ENCODE measurements around the gene FLT4.

The FLT4 gene

DNA sequence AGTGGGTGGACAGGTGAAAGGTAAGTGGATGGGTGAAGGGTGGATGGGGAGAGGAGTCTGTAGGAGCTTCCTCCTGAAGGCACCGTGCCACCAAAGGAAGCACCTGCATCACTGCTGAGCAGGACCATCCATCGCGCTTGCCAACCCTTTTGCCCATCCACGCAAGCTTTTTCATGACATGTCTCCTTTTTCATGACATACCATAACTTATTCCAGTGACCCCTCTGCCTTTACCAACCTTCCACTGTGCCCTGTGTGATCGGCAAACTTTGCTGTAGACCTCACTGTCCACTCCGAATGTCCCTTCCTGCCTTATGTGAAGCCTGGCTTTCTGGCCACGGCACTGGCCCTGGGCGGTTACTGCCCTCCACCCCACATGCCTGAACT is 13.4 kb downstream of the FLT4 start:
- DNase-seq (ENCODE audit: low read depth) = no peak

DNA sequence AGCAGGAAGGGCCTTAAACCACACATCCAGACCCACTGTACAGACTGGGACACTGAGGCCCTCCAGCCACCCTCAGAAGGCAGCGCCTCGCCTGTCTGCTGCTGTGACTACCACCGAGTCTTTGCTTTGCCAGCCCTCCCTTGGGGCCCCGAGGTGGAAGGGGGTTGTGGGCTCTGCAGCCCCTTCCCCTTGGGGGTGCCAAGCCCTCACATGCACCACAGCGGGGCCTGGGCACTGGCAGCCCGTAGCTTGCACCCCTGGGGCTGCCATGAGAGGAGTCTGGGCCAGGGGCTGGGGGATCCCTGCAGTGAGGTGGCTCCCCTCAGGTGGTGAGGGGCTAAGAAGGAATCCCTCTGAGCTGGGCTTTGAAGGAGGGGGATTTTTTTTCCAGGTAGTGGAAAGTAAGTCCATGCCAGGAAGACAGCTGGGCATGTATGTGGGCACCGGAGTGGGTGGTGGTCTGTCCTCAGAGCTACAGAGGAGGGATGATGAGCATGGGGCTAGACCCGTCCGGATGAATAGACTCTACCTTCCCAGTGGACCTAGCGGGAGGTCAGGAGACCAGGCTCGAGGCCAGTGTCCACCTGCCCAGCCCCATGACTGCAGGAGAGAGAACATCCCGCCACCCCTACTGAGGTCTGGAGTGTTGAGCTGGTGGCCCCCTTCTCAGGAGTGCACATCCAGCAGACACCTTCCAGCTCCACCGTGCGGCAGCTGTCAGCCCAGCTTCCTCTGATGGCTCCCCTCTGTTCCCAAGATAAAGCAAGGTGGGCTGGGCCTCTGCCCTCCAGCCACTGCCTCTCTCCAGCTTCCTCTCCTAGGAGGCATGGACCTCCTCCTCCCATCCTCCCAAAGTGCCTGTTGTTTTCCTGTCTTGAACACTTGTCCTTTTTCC is 15.9 kb downstream of the FLT4 start:
- no peak for DNase-seq (ENCODE audit: low read depth)
- TF ChIP-seq, protein P1, sequence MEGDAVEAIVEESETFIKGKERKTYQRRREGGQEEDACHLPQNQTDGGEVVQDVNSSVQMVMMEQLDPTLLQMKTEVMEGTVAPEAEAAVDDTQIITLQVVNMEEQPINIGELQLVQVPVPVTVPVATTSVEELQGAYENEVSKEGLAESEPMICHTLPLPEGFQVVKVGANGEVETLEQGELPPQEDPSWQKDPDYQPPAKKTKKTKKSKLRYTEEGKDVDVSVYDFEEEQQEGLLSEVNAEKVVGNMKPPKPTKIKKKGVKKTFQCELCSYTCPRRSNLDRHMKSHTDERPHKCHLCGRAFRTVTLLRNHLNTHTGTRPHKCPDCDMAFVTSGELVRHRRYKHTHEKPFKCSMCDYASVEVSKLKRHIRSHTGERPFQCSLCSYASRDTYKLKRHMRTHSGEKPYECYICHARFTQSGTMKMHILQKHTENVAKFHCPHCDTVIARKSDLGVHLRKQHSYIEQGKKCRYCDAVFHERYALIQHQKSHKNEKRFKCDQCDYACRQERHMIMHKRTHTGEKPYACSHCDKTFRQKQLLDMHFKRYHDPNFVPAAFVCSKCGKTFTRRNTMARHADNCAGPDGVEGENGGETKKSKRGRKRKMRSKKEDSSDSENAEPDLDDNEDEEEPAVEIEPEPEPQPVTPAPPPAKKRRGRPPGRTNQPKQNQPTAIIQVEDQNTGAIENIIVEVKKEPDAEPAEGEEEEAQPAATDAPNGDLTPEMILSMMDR (IDR thresholded peaks at IDR 0.05; ENCODE audit: insufficient read depth, low read depth, low read length, missing control alignments) = no peak
- H3K4me3 ChIP-seq (ENCODE audit: low read length) = no peak overlapping the region

More for the DNA sequence above, 13.4 kb downstream of the FLT4 start:
- TF ChIP-seq, protein P1 (IDR thresholded peaks at IDR 0.05; ENCODE audit: insufficient read depth, low read depth, low read length, missing control alignments) = no peak
- no peak overlapping the region for H3K4me3 ChIP-seq (ENCODE audit: low read length)

DNA sequence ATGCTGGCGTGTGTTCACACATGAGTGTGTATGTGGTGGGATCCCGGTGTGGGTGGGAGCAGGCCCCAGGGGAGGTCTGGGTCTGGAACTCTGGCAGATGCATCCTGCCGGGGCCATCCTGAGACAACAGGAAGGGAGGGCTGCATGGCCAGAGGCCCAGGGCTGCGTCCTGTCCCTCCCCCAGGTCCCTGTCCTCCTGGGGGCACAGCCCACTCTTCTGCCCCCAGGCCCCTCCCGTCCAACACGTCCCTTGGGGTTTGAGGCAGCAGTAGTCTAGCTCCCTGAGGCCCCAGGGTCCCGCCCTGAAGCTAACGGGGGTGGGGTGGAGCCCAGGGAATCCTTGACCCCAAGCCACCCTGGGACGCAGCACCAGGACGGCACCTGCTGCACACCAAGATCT is 16.6 kb downstream of the FLT4 start:
- H3K4me3 ChIP-seq (ENCODE audit: low read length) = no peak overlapping the region
- DNase-seq (ENCODE audit: low read depth) = no peak
- TF ChIP-seq, protein P1 (IDR thresholded peaks at IDR 0.05; ENCODE audit: insufficient read depth, low read depth, low read length, missing control alignments) = no peak

DNA sequence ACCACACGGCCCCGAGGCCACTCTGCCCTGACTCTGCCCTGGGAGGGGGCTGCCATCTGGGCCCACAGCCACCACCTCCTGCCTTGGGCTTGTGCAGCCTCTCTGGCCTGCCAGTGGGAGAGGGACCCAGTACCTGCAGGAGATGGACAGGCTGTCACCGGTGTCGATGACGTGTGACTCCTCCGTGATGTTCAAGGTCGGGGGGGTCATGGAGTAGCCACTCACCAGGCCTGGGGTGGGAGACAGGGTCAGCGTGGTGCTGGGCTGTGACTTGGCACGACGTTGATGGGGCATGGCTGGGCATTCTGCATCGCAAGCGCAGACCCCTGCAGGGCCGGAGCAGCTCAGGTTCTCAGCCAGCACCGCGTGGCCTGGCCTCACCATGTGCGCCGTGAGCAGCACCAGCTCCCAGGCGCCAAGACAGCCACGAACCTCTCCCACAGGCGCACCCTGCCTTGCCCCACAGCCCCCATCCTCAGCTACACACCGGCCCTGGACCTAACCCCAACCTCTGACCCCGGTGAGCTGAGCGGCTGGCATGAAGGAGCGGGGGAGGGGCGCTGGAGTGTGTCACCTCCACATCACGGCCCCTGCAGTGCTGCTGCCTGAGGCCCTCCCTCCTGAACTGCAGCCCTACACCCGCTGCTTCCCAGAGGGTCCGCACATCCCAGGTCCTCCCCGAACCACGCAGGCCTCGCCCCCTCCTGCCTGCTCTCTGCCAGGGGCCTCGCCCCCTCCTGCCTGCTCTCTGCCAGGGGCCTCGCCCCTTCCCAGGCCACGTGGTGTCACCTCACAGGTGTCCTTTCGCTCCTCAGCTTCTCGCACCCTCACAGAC is 17.6 kb downstream of the FLT4 start:
- no peak overlapping the region for H3K4me3 ChIP-seq (ENCODE audit: low read length)
- TF ChIP-seq, protein P1 (IDR thresholded peaks at IDR 0.05; ENCODE audit: insufficient read depth, low read depth, low read length, missing control alignments) = no peak
- no peak for DNase-seq (ENCODE audit: low read depth)

DNA sequence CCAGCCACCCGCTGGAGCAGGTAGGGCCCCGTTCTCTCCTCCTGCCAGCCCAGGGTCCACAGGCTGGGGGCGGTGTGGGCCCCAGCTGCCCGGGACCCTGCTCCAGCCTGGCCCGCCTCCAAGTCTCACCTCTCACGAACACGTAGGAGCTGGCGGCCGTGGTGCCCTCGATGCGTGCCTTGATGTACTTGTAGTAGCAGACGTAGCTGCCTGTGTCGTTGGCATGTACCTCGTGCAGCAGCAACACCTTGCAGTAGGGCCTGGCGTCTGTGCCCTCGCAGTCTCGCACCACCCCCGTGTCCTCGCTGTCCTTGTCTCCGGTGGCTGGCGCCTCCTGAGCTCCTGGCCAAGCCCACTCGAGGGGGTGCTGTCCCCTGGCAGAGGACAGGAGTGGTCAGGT is 19.0 kb downstream of the FLT4 start:
- TF ChIP-seq, protein P1 (IDR thresholded peaks at IDR 0.05; ENCODE audit: insufficient read depth, low read depth, low read length, missing control alignments) = no peak
- no peak overlapping the region for H3K4me3 ChIP-seq (ENCODE audit: low read length)
- no peak for DNase-seq (ENCODE audit: low read depth)

DNA sequence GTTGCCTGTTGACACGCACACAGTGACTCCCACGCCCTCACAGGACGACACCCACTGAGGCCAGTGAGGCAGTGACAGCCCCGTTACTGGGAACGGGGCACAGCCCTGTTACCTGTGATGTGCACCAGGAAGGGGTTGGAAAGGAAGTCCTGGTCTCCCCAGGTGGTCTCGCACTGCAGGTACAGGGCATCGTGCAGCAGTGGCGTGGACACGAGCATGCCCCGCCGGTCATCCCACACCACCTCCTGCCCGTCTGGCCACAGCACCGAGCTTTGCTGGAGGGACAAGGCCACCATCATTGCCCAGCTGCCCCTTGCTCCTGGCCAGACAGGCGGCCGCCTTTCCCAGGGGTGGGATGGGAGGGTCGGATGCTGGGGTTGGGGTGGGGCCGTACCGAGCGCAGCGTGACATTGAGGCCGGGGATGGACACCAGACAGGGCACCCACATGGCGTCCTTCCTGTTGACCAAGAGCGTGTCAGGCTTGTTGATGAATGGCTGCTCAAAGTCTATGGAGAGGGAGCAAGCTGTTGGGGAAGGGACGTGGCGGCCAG is 19.5 kb downstream of the FLT4 start:
- no peak overlapping the region for H3K4me3 ChIP-seq (ENCODE audit: low read length)
- TF ChIP-seq, protein P1 (IDR thresholded peaks at IDR 0.05; ENCODE audit: insufficient read depth, low read depth, low read length, missing control alignments) = no peak
- DNase-seq (ENCODE audit: low read depth) = no peak
